NCI-H446 (cell line): ENCODE data around the gene TMEM198.

Experiments
- DNase-seq, 2 experiments: peaks; one replicate each; lab custom pipeline; 2025; lab: John Stamatoyannopoulos, UW

The TMEM198 gene

DNA sequence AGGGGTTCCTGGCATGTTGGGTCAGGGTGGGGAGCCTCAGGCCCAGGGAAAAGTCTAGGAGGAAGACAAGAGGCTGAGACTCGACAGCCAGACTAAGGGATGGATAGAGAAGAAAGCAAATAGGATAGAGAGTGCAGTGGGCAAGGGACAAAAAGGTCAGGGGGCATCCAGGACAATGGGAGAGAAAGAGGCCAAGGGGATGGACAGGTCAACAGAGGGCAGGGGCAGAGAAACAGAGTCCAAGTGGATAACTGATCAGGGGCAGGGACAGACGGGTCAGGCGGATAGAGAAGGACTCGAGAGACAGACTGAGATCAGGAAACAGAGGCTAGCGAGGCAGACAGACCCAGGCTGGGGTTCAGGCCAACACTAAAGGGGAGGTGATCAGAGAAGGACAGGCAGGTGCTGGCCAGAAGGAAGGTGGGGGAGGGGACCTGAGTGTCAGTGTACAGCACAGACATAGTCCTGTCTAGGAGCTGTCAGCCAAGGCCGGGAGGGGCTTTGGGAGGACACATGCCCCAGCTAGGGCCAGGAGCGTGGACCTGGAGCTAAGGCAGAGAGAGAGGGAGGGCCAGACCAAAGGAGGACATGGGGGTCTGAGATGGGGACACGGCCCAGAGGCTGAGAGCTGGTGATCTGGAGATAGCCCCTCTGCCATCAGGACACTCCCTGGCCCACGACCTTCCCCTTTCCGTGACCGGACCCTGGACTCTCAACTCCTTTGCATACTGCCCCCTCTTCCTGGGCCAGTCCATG, 17.3 kb upstream of the TMEM198 start:
- DNase-seq = no peak

DNA sequence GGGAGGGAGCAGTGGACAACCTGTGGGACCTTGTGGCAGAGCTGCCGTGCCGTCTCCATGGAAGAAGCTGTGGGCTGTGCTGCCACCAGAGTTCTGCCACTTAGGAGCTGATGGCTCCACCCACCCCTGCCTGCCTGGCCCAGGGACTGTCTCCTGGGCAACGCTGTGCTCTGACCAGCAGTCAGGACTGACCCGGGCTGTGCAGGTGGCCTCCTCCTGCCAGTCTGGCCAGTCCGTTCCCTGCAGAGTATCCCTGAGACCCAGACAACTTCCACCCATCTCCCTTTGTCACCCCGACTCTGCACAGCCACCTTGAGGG, 16.8 kb upstream of the TMEM198 start:
- DNase-seq = no peak

DNA sequence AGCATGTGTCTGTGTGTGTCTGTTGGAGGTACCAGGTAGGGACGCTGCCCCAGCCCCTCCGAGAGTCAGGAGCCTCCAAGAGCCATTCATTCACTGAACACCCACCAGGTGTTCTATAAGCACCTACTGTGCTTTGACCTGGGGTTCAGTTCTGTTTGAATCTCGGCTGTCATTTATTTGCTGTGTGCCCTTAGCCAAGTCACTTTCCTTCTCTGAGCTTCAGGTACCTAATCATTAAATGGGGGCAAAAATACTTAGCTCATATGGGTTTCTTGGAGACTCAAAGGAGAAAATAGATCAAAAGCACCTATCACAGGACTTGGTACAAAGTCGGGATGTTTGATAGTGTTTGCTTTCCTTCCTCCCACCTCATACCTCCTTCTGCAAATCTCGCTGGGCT, 16.4 kb upstream of the TMEM198 start:
- no peak for DNase-seq

DNA sequence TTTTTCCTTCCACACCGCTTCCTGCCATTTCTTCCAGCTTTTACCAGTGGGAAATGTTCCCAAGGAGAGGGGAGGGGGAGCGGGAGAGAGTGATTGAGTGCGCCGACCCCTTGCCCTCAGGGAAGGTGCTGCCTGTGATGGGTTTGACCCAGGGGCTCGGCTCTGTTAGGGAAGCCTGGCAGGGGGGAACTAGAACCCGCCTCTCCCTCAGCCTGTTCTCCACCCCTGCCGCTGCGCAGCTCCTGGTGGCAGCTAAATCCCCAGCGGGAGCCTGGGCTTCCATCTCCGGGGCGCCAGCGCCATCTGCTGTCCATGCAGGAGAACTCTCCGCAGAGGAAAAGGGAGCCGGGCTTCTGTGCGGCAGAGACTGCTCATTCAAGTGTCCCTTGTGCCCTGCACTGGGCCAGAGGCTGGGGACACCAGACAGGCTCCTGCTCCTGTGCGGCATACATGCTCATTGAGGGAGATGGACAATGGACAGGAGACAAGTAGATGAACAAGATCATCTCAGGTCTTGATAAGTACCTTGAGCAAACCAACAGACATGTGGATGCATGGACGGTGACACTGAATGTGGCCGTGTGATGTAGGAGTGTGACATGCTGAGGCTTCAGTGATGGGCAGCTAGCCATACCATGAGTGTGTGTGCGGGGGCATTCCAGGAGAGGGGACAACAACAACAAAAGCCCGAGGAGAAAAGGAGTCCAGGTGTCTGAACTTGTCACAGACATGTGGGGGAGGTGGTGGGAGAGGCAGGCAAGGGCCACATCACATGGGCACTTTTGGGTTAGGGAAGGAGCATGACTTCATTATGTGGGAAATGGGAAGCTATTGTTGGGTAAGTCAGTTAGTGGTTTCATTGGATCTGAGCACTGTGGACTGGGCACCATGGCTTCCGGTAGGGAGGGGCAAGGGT, 13.5 kb upstream of the TMEM198 start:
- peak; percentile 62 to 91 for DNase-seq

DNA sequence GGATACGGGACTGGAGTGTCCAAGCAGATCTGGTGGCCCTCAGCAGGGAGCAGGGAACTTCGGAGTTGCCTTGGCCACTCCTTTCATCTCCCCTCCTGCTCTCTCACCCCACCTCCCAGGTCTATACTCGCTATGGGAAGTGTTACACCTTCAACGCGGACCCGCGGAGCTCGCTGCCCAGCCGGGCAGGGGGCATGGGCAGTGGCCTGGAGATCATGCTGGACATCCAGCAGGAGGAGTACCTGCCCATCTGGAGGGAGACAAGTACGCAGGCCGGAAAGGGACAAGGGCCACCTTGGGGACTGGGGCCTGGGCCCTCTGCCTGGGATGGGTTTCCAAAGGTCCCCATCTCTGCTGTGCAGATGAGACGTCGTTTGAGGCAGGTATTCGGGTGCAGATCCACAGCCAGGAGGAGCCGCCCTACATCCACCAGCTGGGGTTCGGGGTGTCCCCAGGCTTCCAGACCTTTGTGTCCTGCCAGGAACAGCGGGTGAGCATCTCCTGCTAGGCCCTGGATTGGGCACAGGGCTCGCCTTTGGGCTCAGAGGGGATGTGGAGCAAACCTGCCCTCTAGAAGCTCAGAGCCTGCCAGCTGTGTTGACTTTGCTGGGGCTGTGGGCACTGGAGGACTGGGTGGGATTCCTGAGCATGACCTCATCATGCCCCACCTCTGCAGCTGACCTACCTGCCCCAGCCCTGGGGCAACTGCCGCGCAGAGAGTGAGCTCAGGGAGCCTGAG, 12.0 kb upstream of the TMEM198 start:
- no peak for DNase-seq

DNA sequence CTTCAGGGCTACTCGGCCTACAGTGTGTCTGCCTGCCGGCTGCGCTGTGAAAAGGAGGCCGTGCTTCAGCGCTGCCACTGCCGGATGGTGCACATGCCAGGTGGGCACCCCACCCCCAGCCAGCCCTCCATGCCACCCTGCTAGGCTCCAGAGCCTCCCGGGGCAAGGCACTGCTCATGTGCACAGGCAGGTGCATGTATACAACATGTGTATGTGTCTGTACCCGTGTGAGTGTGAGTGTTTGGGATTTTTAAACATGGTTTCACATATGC, 11.5 kb upstream of the TMEM198 start:
- no peak for DNase-seq

DNA sequence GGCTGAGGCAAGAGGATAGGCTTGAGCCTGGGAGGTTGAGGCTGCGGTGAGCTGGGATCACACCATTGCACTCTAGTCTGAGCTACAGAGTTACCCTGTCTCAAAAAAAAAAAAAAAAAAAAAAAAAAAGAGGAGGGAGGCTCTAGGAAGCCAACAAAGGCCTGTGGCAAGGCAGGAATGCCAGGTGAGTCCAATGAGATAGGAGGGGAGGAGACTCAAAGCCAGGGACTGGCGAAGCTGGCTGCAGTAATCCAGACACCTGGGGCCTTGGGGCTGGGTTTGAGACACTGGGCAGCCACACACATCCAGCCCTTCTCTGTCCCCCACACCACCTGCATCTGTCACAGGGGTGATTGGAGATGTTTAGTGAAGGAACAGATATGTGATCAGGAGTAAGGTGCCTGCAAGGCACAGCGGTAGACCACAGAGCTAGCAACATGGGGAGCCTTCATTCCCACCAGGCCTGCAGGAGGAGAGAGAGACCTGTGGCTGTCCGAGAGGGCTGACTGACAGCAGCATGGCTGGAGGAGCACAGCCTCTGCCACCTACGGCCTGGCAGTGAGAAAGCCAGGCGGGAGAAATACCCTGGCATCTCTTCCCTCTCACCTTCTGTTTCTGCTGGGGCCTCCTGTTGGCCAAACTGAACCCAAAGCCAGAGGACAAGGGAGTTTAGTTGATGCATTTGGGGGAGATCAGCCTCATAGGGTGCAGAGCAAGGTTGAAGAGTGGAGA, 9.7 kb upstream of the TMEM198 start:
- no peak for DNase-seq

DNA sequence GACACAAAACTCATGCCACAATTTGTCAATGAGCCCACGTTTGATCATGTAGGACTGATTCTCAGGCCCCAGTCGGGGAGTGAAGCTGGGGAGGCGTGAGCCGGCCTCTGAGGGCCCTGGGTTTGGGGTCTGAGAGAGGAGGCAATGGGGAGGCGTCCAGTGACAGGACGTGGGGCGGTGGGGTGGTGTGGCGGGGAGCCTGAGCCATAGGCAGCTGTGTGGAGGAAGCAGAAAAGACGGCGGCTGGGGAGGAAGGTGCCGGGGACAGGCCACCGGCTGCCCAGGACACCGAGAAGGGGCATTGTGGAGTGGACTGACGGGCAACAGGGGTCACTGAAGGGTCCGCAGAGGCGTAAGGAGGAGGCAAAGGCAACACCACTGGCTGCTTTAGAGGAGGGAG, 7.4 kb upstream of the TMEM198 start:
- DNase-seq = no peak

DNA sequence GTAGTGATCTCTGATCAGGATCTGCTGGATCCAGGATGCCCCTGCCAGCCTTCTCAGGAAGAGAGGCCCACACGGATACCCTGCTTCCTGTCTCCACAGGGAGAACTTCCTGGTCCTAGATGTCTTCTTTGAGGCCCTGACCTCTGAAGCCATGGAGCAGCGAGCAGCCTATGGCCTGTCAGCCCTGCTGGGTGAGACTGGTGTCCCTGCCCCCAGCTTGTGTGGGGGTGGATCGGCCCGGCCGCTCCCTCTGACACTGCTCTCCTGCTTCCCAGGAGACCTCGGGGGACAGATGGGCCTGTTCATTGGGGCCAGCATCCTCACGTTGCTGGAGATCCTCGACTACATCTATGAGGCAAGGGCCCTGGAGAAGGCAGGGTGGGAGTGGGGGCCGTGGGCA, 6.9 kb upstream of the TMEM198 start:
- no peak for DNase-seq

DNA sequence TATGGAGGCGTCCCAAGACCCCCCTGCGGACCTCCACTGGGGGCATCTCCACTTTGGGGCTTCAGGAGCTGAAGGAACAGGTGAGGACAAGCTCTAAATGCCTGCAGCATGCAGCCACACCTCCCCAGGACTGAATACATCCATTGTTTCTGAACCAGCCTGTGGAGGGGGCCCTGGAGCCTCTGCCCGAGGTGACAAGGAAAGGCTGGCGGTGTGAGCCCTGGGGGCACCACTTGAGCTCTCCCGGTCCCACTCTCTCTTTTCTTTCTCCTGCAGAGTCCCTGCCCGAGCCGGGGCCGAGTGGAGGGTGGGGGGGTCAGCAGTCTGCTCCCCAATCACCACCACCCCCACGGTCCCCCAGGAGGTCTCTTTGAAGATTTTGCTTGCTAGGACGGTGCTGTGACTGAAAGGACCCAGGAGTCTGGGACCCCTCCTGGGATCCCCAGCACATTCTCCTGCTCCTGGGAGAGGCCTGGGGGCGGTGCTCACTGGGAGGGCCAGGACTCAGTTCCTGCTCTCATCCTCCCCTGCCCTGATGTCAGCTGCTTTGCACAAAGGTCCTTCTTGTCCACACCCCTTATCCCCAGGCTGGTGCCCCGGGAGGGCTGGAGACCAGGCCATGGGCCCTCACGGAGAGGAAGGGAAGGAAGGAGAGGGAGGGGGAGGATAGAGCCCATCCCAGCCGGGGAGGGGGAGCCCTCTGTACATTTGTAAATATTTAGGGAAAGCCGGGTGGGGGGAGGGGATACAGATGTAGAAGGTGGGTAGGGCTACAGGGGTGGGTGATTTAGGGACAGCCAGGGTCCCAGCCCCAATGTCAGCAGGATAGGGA, 6.0 kb upstream of the TMEM198 start:
- no peak for DNase-seq

DNA sequence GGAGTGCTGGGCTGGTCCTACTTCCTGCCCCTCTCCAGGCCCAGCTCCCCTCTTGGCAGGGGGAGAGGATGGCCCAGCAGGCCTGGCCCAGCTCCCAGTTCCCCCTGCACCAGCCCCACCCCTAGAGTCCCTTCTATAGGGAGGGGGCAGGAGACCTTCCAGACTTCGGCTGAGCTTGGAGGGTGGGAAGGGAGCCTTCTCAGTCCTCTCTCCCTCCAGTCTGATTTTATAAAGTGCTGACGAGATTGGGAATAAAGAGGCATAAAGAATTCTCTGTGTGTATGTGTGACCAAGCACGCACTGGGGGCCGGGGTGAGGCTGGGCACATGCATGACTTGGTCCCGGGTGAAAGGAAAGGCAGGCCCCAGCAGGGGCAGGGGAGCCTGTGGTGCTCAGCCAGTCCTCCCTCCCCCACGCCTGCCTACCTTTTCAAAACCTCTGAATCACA, 5.3 kb upstream of the TMEM198 start:
- DNase-seq = peak; percentile 51 to 74

DNA sequence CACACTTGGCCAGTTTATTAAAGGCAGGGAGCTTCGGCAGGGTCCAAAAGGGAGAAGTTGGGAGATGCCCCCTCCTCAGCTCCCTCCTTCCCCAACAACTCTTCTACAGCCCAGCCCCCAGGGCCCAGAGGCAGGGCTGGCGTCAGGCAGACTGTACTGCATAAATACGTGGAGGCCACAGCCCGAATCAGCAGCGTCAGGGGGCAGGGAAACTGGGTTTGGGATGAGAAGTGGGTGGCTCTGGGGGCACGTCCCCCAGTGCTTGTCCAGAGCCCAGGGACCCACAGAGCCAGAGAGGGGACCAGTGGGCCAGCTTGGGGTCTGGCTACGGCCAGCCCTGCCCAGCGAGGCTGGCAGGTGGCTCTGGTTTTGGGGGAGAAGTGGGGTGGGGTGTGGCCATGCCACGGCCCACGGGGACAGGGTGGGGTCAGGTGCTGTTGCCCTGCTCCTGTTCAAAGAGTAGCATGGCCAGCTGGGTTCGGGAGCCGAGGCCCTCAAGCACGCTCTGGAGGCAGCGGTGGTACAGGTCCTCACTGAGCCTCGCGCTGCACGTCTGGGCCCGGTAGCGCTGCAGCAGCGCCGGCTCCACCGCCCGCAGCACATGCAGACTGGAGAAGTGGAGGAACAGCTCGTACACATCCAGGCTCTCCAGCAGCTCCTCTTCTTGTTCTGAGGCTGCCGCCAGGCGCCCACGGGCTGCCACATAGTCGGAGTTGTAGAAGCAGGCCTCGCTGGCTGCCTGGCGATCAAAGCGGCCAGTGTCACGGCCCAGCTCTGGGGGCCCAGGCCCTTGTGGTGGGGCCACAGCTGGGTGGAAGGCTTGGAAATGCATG, 4.7 kb upstream of the TMEM198 start:
- no peak for DNase-seq

DNA sequence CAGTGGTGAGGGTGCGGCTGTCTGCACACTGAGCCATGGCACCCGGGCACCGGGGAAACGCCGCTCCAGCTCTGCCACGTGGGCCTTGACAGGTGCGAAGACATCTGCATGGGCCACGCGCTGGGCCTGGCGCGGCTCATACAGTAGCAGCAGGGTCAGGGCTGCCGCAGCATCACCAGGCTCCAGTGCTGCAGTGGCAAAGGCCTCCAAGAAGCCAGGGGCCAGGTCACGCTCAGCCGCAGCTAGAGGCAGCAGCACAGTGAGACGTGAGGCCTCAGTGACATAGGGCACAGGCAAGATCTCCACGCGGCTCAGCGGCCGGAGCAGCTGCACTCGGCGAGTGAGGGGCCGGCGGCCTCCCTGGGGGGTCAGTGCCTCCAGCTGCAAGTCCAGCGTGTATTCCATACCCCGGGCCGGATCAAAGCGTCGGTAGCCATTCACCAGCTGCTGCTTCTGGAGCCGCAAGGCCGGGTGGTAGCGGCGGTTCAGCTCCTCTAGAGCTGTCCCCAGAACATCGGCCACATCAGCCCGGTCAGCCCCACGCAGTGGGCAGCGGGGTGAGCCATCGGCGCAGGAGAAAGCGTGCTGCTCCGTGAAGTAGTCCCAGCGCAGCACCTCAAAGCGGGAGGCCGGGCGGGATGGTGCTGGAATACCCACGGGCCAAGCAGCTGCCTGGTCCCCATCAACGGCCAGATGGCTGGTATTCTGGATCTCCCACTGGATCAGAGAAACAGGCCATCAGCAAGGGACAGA, 3.7 kb upstream of the TMEM198 start:
- DNase-seq = no peak

DNA sequence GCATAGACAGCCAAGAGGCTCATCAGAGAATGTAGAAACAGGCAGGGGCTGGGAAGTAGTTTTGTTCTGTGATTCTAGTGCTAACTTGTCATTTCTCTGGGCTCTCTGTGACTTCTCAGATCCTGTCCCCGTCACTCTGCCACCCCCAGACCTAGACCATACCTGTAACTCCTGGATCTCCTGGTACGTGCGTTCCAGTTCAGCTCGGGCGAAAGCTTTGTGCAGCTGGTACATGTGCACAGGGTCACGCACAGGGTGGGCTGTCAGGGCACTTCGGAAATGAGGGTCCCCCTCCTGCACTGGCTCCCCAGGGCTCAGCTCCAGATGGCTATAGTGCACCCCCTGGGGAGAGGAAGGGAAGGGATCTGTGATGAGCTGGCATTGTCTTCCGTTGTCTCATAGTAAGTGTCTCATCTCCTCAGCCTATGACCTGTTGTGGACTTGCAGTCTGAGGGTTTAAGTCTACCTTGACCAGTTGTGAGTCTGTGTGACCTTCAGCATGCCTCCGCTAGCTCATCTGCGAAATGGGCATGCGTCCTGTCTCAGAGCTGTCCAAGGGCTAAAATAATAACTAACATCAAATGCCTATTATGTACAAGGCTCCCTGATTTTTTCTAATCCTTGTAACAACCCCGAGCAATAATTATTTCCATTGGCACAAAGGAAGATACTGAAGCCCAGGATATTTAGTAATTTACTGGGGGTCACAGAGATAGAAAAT, 2.9 kb upstream of the TMEM198 start:
- DNase-seq = no peak

DNA sequence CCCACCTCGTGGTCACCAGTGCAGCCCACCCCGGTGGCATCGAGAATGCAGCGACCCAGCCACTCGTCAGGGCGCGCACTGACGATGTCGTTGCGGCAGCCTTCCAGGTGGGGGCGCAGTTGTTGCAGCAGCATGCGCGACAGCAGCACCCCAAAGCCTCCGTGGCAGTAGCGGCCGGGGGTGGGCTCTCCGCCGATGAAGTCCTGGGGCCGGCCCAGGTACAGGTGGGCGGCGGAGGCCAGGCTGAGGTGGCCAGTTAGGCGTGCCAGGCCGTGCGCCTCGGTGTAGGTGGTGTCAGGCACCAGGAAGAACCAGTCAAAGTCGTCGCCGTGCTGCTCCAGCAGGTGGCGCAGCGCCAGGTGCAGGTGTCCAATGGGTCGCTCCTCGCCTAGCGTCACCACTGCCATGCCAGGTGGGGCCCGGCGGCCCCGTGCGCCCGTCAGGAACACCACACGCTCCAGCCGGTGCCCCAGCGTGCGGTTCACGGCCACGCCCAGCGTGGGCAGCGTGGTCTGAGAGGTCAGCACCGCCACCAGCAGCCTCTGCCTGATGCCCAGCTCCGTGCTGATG, 2.1 kb upstream of the TMEM198 start:
- DNase-seq = peak in 1 of 2 experiments; percentile 14

DNA sequence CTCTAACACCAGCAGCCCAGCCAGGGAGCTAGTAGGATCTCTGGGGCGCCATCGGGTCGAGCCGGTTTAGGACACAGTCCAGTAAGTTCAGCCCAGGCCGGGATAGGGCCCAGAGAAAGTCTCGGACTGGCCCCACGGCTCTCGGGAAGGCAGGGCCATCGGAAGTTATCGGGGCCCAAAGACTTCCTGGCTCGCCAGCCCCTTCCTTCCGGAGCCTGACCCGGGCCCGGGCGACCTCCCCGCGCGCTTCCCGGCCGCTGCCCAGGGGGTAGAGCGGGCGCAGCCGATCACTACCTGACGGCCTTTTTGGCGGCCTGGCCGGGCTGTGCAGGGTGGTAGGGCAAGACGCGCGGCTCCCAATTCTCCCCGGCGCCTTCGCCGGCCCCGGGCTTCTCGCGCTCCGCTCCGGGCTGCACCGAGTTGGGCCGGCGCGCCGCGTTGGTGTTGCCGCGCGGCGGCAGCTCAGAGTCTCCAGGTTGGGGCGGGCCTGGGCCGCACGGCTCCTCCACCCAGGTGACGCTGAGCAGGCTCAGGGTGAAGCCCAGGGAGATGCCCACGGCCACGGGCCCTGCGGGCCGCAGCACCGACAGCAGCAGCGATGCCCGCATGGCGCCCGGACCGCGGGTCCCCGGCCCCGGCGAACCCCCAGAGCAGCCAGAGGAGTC, 765 bp upstream of the TMEM198 start:
- no peak for DNase-seq

DNA sequence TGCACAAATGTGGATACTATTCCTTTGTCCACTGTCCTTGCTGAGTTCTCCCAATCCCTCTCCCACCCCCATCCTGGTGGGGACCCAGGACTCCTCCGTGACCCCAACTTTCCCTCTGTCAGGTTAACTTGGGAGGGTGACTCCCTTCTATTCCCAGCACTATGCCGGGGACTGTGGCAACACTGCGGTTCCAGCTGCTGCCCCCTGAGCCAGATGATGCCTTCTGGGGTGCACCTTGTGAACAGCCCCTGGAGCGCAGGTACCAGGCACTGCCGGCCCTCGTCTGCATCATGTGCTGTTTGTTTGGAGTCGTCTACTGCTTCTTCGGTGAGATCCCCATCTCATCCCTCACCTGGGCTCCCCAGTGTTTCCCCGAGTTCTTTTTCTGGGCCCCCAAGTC, 739 bp downstream of the TMEM198 start:
- no peak for DNase-seq

DNA sequence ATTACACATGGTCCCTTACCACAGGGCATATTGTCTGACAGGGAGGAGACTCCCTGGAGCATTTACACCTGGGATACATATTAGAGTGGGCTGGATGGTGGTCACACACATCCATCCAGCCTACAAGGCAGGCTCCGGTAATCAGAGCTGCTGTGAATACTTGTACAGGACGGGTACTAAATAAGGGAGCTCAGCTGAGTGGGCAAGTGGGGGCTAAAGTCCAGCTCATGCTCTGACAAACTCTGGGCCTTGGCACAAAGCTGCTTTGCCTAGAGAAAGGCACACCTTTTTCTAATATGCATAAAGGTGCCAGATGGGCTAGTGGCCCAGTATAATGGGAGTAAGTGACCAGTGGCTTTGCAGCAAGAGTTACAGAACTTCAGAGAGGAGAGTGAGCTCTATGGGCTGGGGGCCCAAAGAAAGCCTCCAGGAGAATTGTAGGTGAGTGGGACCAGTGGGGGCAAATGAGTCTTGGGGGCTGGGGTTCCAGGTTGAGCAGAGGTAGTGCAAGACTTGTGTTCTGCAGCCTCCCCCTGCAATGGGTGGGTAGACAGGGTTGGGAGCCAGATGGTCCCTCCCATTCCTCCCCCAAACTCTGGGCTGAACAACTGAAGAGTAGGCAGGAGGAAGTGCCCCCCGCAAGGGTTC, 1.6 kb downstream of the TMEM198 start:
- DNase-seq = no peak
